Vagina (tissue), 2 donors: Measurements from ENCODE around the gene TGFBR2. TPM values are rescaled to one million over a fixed set of nuclear protein-coding genes. Genes with fewer than 3 reads are reported as not detected.

ENCODE experiments used
- DNase-seq, 2 donors: peaks; one replicate each; pipeline ENCODE4 v3.0.0-alpha.2; 2017; ENCODE audit errors: extremely low spot score in 2 of 2
- H3K27ac ChIP-seq: fragments of 200-600 bp; sonication (generic); one replicate; pipeline ENCODE4 v1.5.1; 2019
- H3K27me3 ChIP-seq: fragments of 200-600 bp; sonication (generic); one replicate; pipeline ENCODE4 v1.5.1; 2019
- H3K36me3 ChIP-seq, 2 donors: fragments of 200-600 bp; sonication (generic); one replicate each; pipeline ENCODE4 v1.5.1; 2017 to 2019
- H3K4me1 ChIP-seq: fragments of 200-600 bp; sonication (generic); one replicate; pipeline ENCODE4 v1.5.1; 2019
- H3K4me3 ChIP-seq, 2 donors: fragments of 200-600 bp; sonication (generic); 1 replicate in 1 of 2; 2 replicates in 1 of 2; pipeline ENCODE4 v1.5.1; 2016 to 2019
- H3K9me3 ChIP-seq: fragments of 200-600 bp; sonication (generic); one replicate; pipeline ENCODE4 v1.5.1; 2019
- CTCF ChIP-seq, 3 experiments: fragments of 450-650 bp in 2 of 3; fragments of 200-600 bp in 1 of 3; sonication (generic) in 1 of 3; IDR thresholded peaks; one replicate each; pipeline ENCODE4 v1.5.1; 2017 to 2019; ENCODE audit warnings: antibody characterized with exemption in 3 of 3, mild to moderate bottlenecking in 2 of 3, moderate library complexity in 2 of 3
- POLR2A ChIP-seq, 2 donors: fragments of 450-650 bp; IDR thresholded peaks; one replicate each; pipeline ENCODE4 v1.6.1; 2017; ENCODE audit warnings: antibody characterized with exemption in 2 of 2, mild to moderate bottlenecking in 2 of 2, moderate library complexity in 2 of 2
- POLR2AphosphoS5 ChIP-seq, 2 donors: sonication (generic); formaldehyde crosslinking; IDR thresholded peaks; one replicate each; pipeline ENCODE4 v1.9.0; 2017; ENCODE audit warnings: antibody characterized with exemption in 2 of 2, mild to moderate bottlenecking in 2 of 2, low read depth in 1 of 2; ENCODE audit not compliant: insufficient read depth in 1 of 2
- intact Hi-C: fragments of 100-400 bp; cut with DNase I; formaldehyde crosslinking; loops from one replicate; pipeline ENCODE4 v1.15.1; 2023
- total RNA-seq: library from RNA; depleted of rRNA; stranded (reverse); fragments of >200 nt; gene quantifications from one replicate; pipeline ENCODE4 v1.2.3, GENCODE V29; 2016

Gene TGFBR2
- total RNA-seq, 1 donor from 2014 or later: 176 TPM

DNA sequence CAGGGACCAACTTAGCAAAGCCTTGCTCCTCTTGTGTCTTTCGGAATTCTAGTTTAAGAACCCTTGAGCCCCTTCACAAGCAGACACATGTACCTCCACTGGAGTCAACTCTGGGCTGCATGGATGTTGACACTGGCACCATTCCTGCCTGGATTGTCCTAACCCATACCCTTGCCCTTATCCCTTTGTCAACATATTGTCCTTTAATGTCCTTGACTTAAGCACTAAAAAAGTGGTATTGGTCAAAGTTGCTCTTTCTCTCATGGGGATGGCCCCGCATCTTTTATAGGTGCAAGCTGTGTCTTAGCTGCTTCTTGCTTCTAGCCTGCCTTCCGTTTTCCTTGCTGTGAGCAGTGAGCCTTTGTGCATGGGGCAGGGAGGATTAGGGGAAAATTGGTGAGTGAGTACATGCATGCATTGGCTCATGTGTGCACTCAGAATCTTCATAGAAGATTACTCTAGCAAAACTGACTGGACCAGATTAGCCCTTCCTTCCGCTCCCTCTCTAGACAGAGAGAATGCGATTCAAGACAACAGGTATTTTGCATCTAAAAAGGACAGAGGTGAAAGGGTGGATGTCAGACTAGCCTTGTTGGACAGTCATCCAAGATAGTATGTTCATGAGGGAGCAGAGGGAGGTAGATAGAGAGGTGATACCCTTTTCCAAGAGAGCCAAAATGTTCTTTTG, 42.4 kb downstream of the TGFBR2 start:
- no peaks in the 10 kb centered on the region for H3K9me3 ChIP-seq
- peak overlapping the region; percentile 46 for H3K27ac ChIP-seq
- no peaks in the 10 kb centered on the region for H3K27me3 ChIP-seq
- H3K36me3 ChIP-seq: peaks cover 0 to 47% of the 10 kb centered on the region in 2 donors
- H3K4me1 ChIP-seq: peaks cover 57% of the 10 kb centered on the region
- intact Hi-C loops: no loop called here
- H3K4me3 ChIP-seq: no peak overlapping the region
- TF ChIP-seq CTCF (IDR thresholded peaks at IDR 0.05): no peak
- TF ChIP-seq POLR2A (IDR thresholded peaks at IDR 0.05): no peak
- no peak for TF ChIP-seq POLR2AphosphoS5 (IDR thresholded peaks at IDR 0.05; ENCODE audit: insufficient read depth in 1 of 2, low read depth in 1 of 2)
- DNase-seq: no peak

GRCh38 chr3:30649572-30650318, 43.3 kb downstream of the TGFBR2 start:
- intact Hi-C loops: no loop called here
- Histone ChIP-seq H3K9me3 (no peaks in the 10 kb centered on the region), H3K4me3 (no peak overlapping the region), H3K4me1 (peaks cover 56% of the 10 kb centered on the region), H3K27me3 (no peaks in the 10 kb centered on the region), H3K36me3 (peaks cover 0 to 50% of the 10 kb centered on the region in 2 donors), H3K27ac (no peak overlapping the region)
- TF ChIP-seq POLR2AphosphoS5 (IDR thresholded peaks at IDR 0.05; ENCODE audit: insufficient read depth in 1 of 2, low read depth in 1 of 2) (no peak), CTCF (IDR thresholded peaks at IDR 0.05) (no peak), POLR2A (IDR thresholded peaks at IDR 0.05) (no peak)
- DNase-seq: no peak

GRCh38 chr3:30650348-30650995, 44.1 kb downstream of the TGFBR2 start:
- H3K27me3 ChIP-seq: no peaks in the 10 kb centered on the region
- DNase-seq: no peak
- no peaks in the 10 kb centered on the region for H3K9me3 ChIP-seq
- H3K4me3 ChIP-seq: no peak overlapping the region
- no peak for TF ChIP-seq CTCF (IDR thresholded peaks at IDR 0.05)
- TF ChIP-seq POLR2A (IDR thresholded peaks at IDR 0.05): no peak
- no peak for TF ChIP-seq POLR2AphosphoS5 (IDR thresholded peaks at IDR 0.05; ENCODE audit: insufficient read depth in 1 of 2, low read depth in 1 of 2)
- H3K36me3 ChIP-seq: peaks cover 0 to 55% of the 10 kb centered on the region in 2 donors
- intact Hi-C loops: no loop called here
- peaks cover 61% of the 10 kb centered on the region for H3K4me1 ChIP-seq
- no peak overlapping the region for H3K27ac ChIP-seq

DNA sequence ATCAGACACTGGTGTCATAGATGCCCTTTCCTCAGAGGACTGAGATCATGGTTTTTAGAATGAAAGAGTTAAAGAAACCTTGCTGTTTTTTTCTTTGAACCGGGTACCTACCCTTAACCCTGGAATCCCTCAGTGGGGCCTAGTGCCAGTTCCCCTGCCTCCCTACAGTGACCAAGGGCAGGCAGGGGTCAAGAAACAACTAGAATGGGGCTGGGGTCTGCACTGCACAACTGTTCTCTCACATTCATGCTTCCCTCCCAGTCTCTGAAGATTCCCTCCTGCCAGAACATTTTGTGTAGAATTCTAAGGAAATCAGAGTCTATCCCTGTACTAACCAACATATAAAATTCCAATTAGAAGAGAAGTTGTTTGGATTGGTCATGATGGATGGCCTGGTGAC, 47.9 kb downstream of the TGFBR2 start:
- no peaks in the 10 kb centered on the region for H3K9me3 ChIP-seq
- intact Hi-C loops: no loop called here
- no peak overlapping the region for H3K4me3 ChIP-seq
- DNase-seq: no peak
- no peak for TF ChIP-seq POLR2A (IDR thresholded peaks at IDR 0.05)
- no peak for TF ChIP-seq POLR2AphosphoS5 (IDR thresholded peaks at IDR 0.05; ENCODE audit: insufficient read depth in 1 of 2, low read depth in 1 of 2)
- no peak for TF ChIP-seq CTCF (IDR thresholded peaks at IDR 0.05)
- no peaks in the 10 kb centered on the region for H3K27me3 ChIP-seq
- peaks cover 0 to 42% of the 10 kb centered on the region in 2 donors for H3K36me3 ChIP-seq
- H3K4me1 ChIP-seq: peaks cover 68% of the 10 kb centered on the region
- no peak overlapping the region for H3K27ac ChIP-seq
